Non-pigmented ciliary epithelial cell (primary cell): ENCODE data around the gene POLR3E.
A peak's percentile ranks its signal among the peaks of the same experiment; 100 is the strongest.
"Not testable (repeated sequence)": the region's sequence is repeated elsewhere in the genome, so short reads cannot be mapped to it uniquely, and the experiment has no call there.

Experiments
- DNase-seq: peaks from one replicate; pipeline ENCODE4 v3.0.0-alpha.2; 2010; ENCODE audit warnings: low read depth

POLR3E gene

GRCh38 chr16:22366371-22366770 lies 69.2 kb downstream of the POLR3E start:
- DNase-seq = no peak

GRCh38 chr16:22366889-22367288 lies 69.7 kb downstream of the POLR3E start:
- DNase-seq = no peak

- not testable (repeated sequence) for DNase-seq
Observed at GRCh38 chr16:22368200-22368826, 71.1 kb downstream of the POLR3E start.

- DNase-seq = no peak
Observed at GRCh38 chr16:22369221-22369811, 72.1 kb downstream of the POLR3E start.

- no peak for DNase-seq
Observed at GRCh38 chr16:22370038-22370820, 73.0 kb downstream of the POLR3E start.

- DNase-seq = no peak
Observed at GRCh38 chr16:22372882-22373661, 75.9 kb downstream of the POLR3E start.

- no peak for DNase-seq
Observed at GRCh38 chr16:22373662-22374310, 76.6 kb downstream of the POLR3E start.

GRCh38 chr16:22374311-22375116 lies 77.3 kb downstream of the POLR3E start, which contains the start of gene CDR2:
TSS of gene CDR2 (minus strand) at chr16:22374619. CDS start at chr16:22374309, 310 bp downstream.
- DNase-seq = peak; percentile 80

GRCh38 chr16:22375117-22375962 lies 78.1 kb downstream of the POLR3E start:
- DNase-seq = no peak

- no peak for DNase-seq
Observed at GRCh38 chr16:22375963-22376640, 78.9 kb downstream of the POLR3E start.

- DNase-seq = no peak
Observed at GRCh38 chr16:22379656-22380055, 82.4 kb downstream of the POLR3E start.

GRCh38 chr16:22380529-22380928 lies 83.3 kb downstream of the POLR3E start:
- no peak for DNase-seq

- DNase-seq = no peak
Observed at GRCh38 chr16:22381392-22381791, 84.2 kb downstream of the POLR3E start.

- no peak for DNase-seq
Observed at GRCh38 chr16:22383827-22384226, 86.6 kb downstream of the POLR3E start.
